GM12878 (cell line): ENCODE measurements around the gene TMEM132C.

Experiments used
- ATF3 ChIP-seq: IDR thresholded peaks from 2 replicates; pipeline ENCODE4 v1.6.1; 2011; ENCODE audit warnings: low read depth, mild to moderate bottlenecking, low read length, moderate library complexity, borderline replicate concordance; ENCODE audit errors: extremely low read depth
- CHD1 ChIP-seq: IDR thresholded peaks from 2 replicates; pipeline ENCODE4 v1.6.1; 2012; ENCODE audit warnings: low read depth, low read length, improper control_type of control experiment
- CTCF ChIP-seq, 3 experiments: IDR thresholded peaks in 2 of 3; conservative IDR thresholded peaks in 1 of 3; 2 replicates each; pipeline ENCODE4 v1.5.1; 2011; ENCODE audit warnings: low read depth in 3 of 3, low read length in 3 of 3, mild to moderate bottlenecking in 3 of 3, control low read depth in 2 of 3, moderate library complexity in 2 of 3, inconsistent platforms in 1 of 3, mixed read lengths in 1 of 3; ENCODE audit not compliant: control insufficient read depth in 2 of 3, insufficient read depth in 1 of 3; ENCODE audit errors: extremely low read depth in 1 of 3
- EP300 ChIP-seq, 2 experiments: fragments of 150-350 bp in 1 of 2; IDR thresholded peaks; 2 replicates each; pipeline ENCODE4 v1.6.1; 2011 to 2012; ENCODE audit warnings: low read depth in 2 of 2, low read length in 2 of 2, borderline replicate concordance in 1 of 2, improper control_type of control experiment in 1 of 2, inconsistent platforms in 1 of 2; ENCODE audit not compliant: control insufficient read depth in 1 of 2
- FOXM1 ChIP-seq: IDR thresholded peaks from 2 replicates; pipeline ENCODE4 v1.6.1; 2012; ENCODE audit warnings: low read depth, mild to moderate bottlenecking, inconsistent platforms, low read length, moderate library complexity
- MXI1 ChIP-seq: fragments of 150-350 bp; IDR thresholded peaks from 2 replicates; pipeline ENCODE4 v1.6.1; 2011; ENCODE audit warnings: low read depth, mild to moderate bottlenecking, inconsistent platforms, low read length, improper control_type of control experiment
- POLR2AphosphoS2 ChIP-seq: IDR thresholded peaks from 2 replicates; pipeline ENCODE4 v1.6.1; 2011; ENCODE audit warnings: low read depth, mild to moderate bottlenecking, low read length, improper control_type of control experiment, moderate library complexity
- RB1 ChIP-seq: fragments of 450-650 bp; formaldehyde crosslinking; IDR thresholded peaks from 2 replicates; pipeline ENCODE4 v1.6.1; 2017; ENCODE audit warnings: mild to moderate bottlenecking, borderline replicate concordance
- SMARCA5 ChIP-seq: fragments of 450-650 bp; IDR thresholded peaks from 2 replicates; pipeline ENCODE4 v1.6.1; 2017; ENCODE audit warnings: mild to moderate bottlenecking
- TBL1XR1 ChIP-seq: IDR thresholded peaks from 2 replicates; pipeline ENCODE4 v1.6.1; 2012; ENCODE audit warnings: low read depth, low read length, improper control_type of control experiment
- ZBTB40 ChIP-seq: fragments of 450-650 bp; IDR thresholded peaks from 2 replicates; pipeline ENCODE4 v1.6.1; 2016; ENCODE audit warnings: mild to moderate bottlenecking, moderate library complexity, borderline replicate concordance

GRCh38 chr12:128288357-128288756 lies 21.4 kb downstream of the TMEM132C start:
- TF ChIP-seq RB1, result no peak
- TF ChIP-seq TBL1XR1, result no peak
- no peak for TF ChIP-seq CTCF (IDR thresholded peaks at IDR 0.05 in 2 of 3, conservative IDR thresholded peaks at IDR 0.05 in 1 of 3; ENCODE audit: control insufficient read depth in 2 of 3, extremely low read depth in 1 of 3, insufficient read depth in 1 of 3, low read depth in 3 of 3, low read length in 3 of 3)
- TF ChIP-seq ATF3, result no peak
- TF ChIP-seq EP300 (IDR thresholded peaks at IDR 0.05; ENCODE audit: borderline replicate concordance in 1 of 2, control insufficient read depth in 1 of 2, low read depth in 2 of 2, low read length in 2 of 2), result no peak
- no peak for TF ChIP-seq CHD1
- TF ChIP-seq MXI1, result no peak
- TF ChIP-seq ZBTB40, result no peak
- no peak for TF ChIP-seq SMARCA5
- TF ChIP-seq FOXM1, result no peak
- no peak for TF ChIP-seq POLR2AphosphoS2
